RKO (cell line): ENCODE data around the gene FAM47E.

Experiments used
- DNase-seq: peaks from one replicate; pipeline ENCODE4 v3.0.0-alpha.2; 2016; ENCODE audit warnings: low spot score

FAM47E gene

GRCh38 chr4:76301775-76302162 is 50.2 kb downstream of the FAM47E start:
- no peak for DNase-seq

DNA sequence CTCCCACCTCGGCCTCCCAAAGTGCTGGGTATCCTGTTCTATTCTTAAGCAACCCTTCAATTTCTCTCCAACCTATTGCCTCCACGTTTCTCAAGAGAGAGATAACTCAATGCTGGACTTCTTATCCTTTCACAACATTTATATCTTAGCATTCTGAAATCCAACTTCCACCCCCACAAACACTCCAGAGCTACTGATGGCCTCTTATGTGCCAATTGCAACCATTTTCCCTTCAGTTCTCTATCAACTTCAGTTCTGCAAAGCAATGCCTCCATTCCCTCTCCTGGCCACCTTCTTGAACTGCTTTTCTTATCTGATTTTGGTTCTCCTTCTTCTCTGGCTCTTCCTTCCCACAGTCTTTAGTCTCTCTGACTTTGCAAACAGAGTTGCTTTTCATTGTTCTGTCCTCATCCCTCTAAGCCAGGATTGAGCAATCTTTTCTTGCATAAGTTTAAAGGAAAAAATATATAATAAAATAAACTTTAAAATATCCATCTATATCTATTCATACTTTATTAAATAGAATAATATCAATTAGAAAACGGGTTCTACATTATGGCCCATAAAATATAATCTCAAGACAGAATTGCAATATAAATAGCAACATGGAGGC is 51.4 kb downstream of the FAM47E start:
- no peak for DNase-seq

- DNase-seq, result no peak
Observed at GRCh38 chr4:76305033-76305687, 53.6 kb downstream of the FAM47E start.

GRCh38 chr4:76305971-76306881 is 54.7 kb downstream of the FAM47E start, which contains the start of gene STBD1:
Gene STBD1, plus strand, starts transcription at chr4:76306733. Its CDS starts 37 bp downstream, at chr4:76306770.
- DNase-seq, result peak; percentile 74

DNA sequence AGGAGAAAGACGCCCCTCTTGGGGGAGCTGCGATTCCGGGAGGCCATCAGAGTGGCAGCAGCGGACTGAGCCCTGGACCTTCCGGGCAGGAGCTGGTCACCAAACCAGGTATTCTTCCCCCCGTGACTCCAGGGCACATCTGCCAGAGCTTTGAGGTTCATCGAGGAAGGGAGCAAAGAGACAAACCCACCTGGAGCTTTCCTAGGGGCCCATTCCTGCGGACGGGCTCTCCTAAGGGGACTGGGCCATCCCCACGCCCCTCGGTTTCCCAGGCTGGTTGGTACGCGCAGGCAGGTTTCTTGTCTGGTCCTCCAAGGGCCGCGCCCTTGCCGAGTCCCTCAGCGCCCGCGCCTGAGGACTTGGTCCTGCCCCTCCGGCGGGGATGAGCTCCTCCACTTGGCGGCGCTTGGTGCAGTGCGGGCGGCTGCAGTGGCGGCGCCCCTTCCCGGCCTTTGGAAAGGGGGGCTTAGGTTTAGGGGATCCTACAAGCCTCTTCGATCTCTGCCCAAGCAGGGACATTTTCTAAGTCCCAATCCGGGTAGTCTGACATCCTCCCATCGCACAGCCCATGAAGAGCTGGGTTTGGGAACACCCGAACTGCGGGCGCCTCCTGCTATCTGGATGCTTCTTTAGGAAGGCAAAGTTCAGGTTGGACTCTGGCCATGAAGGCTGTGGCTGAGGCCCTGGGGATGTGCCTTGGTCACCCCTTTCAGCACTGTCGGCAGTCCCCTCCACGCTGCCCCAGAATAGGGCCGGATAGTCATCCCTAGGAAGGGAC is 55.5 kb downstream of the FAM47E start:
- DNase-seq, result peak; percentile 63

- DNase-seq, result no peak
Observed at GRCh38 chr4:76307660-76308014, 56.1 kb downstream of the FAM47E start.

- no peak for DNase-seq
Observed at GRCh38 chr4:76308548-76308947, 57.0 kb downstream of the FAM47E start.

DNA sequence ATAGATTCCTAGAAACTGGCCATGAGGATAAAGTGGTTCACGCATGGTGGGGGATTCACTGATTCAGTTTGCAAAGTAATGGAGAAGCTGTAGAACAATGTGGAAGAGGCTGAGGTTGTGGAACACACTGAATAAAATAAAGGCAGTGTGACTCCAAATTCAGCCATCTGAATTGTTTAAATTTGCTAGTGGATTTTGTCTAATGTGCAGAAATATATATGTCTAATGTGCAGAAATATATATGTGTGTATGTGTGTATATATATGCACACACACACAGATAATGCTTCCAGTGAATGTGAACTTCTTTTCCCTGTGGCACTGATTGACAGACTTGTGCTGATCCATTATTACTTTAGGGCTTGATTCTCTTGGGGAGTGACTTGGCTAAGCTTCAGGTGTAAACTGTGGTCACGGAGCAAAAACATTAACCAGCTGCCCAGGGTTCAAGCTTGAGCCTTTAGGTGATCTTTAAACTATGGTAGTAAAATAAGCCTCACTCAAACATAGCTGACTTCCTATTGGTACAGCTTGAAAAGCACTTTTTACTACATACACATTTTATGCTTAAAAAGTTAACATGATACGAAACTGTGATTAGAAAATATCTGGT is 58.5 kb downstream of the FAM47E start:
- no peak for DNase-seq

- no peak for DNase-seq
Observed at GRCh38 chr4:76310683-76311082, 59.2 kb downstream of the FAM47E start.

- DNase-seq, result peak; percentile 30
Observed at GRCh38 chr4:76311896-76312331, 60.4 kb downstream of the FAM47E start.

GRCh38 chr4:76312457-76312856 is 60.9 kb downstream of the FAM47E start:
- no peak for DNase-seq

GRCh38 chr4:76313547-76313946 is 62.0 kb downstream of the FAM47E start:
- no peak for DNase-seq

- no peak for DNase-seq
Observed at GRCh38 chr4:76315267-76315918, 63.9 kb downstream of the FAM47E start.

GRCh38 chr4:76316131-76316530 is 64.6 kb downstream of the FAM47E start:
- no peak for DNase-seq

DNA sequence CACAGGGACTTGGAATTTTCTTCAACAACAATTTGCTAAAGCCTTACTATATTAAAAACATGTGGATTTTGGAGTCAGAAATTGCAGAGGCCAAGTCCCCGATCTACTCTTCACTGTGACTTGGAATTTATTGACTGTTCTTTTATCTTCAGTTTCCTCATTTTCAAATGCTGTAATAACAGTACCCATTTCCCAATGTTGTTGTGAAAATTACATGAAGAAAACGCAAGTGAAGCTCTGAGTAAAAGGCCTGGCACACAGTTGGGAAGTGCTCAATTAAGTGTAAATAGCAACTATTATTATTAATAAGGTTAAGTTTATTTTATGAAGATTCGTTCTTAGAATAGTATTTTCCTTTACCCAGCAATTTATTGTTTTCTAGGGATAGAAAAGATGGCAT is 70.7 kb downstream of the FAM47E start:
- no peak for DNase-seq

DNA sequence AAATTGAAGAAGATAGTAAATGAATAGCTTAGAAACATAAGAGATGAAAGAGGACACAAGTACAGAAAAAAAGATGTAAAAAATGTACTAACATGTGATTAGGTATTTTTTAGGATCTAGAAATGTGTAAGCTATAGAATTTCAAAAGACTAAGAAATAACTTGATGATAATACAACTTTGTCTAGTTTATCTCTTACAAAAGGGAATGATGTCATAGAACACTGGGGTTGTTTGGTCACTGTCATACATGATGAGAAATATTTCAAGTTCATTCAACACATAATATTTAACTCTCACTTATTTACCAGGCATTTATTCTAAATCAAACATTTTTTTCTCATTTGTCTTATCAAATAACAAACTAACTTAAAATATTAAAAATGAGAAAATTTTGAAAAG is 73.6 kb downstream of the FAM47E start:
- DNase-seq, result no peak

- no peak for DNase-seq
Observed at GRCh38 chr4:76326515-76326914, 75.0 kb downstream of the FAM47E start.
